A549 (cell line): ENCODE results near the gene GRIK5.

Experiments used
- CEBPB ChIP-seq, 2 experiments: fragments of >200 bp in 1 of 2; sonication (Bioruptor Twin) in 1 of 2; formaldehyde crosslinking in 1 of 2; IDR thresholded peaks; 2 replicates each; pipeline ENCODE4 v1.6.1; 2012 to 2016
- CHD4 ChIP-seq: fragments of 200-600 bp; sonication (generic); IDR thresholded peaks from 2 replicates; pipeline ENCODE4 v1.6.1; 2016; ENCODE audit warnings: antibody characterized with exemption, mild to moderate bottlenecking, borderline replicate concordance
- EP300 ChIP-seq, 2 experiments: fragments of >200 bp; sonication (Bioruptor Twin); formaldehyde crosslinking; IDR thresholded peaks; 2 replicates in 1 of 2; 3 replicates in 1 of 2; pipeline ENCODE4 v1.6.1; 2016 to 2017
- HDAC2 ChIP-seq: fragments of 200-600 bp; sonication (generic); IDR thresholded peaks from 2 replicates; pipeline ENCODE4 v1.6.1; 2016
- POLR2A ChIP-seq: IDR thresholded peaks from 2 replicates; pipeline ENCODE4 v1.6.1; 2012; ENCODE audit warnings: mild to moderate bottlenecking, low read length
- RCOR1 ChIP-seq: fragments of 150-350 bp; IDR thresholded peaks from 2 replicates; pipeline ENCODE4 v1.6.1; 2014; ENCODE audit warnings: antibody characterized with exemption, low read length, low read depth
- RNF2 ChIP-seq: fragments of 200-600 bp; sonication (generic); IDR thresholded peaks from 2 replicates; pipeline ENCODE4 v1.6.1; 2016; ENCODE audit warnings: low read depth, mild to moderate bottlenecking, antibody characterized with exemption, moderate library complexity, borderline replicate concordance
- SREBF2 ChIP-seq: fragments of 450-650 bp; IDR thresholded peaks from 2 replicates; pipeline ENCODE4 v1.6.1; 2014; ENCODE audit warnings: mild to moderate bottlenecking, moderate library complexity
- ZFP36 ChIP-seq: fragments of 450-650 bp; IDR thresholded peaks from 2 replicates; pipeline ENCODE4 v1.6.1; 2014; ENCODE audit warnings: borderline replicate concordance; ENCODE audit not compliant: partially characterized antibody
- TF ChIP-seq, protein P1 (sequence below): fragments of >200 bp; sonication (Bioruptor Twin); formaldehyde crosslinking; IDR thresholded peaks from 3 replicates; pipeline ENCODE4 v1.5.1; 2016
- TF ChIP-seq, protein P2 (sequence below): fragments of 150-350 bp; IDR thresholded peaks from 2 replicates; pipeline ENCODE4 v1.6.1; 2014; ENCODE audit warnings: low read depth, mild to moderate bottlenecking, low read length
- TF ChIP-seq, protein P3 (sequence below): fragments of 250-450 bp; sonication (Bioruptor Pico); IDR thresholded peaks from 2 replicates; pipeline ENCODE4 v1.5.0; 2020; ENCODE audit warnings: low read depth, mild to moderate bottlenecking, moderate library complexity
- TF ChIP-seq, protein P4 (sequence below): fragments of 200-600 bp; sonication (generic); IDR thresholded peaks from 2 replicates; pipeline ENCODE4 v1.6.1; 2016; ENCODE audit warnings: antibody characterized with exemption, mild to moderate bottlenecking, moderate library complexity
- TF ChIP-seq, protein P5 (sequence below): fragments of 450-650 bp; IDR thresholded peaks from 2 replicates; pipeline ENCODE4 v1.6.1; 2014; ENCODE audit warnings: antibody characterized with exemption

DNA sequence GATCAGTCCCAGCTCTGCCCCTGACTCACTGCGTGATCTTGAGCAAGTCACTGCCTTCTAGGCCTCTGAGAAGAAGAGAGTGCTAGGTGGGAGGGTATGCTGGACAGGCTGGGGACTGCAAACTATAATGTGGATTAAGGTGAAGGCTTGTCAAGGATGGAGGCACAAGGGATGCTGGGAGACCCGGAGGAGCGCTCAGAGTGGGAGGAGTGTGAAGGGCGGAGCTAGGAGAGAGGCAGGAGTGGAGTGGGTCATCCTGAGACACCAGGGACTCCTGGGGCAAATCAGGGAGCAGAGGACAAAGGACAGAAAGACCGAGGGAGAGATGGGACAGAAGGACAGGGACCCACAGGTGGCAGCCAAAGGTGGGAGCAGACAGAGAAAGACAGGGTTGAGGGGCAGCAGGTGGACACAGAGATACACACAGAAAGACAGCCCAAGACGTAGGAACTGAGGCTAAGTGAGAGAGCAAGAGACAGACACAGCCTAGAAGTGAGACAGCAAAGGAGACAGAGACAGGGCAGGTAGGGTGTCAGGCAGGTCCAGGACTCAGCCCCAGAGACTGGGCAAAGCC, 2.6 kb downstream of the GRIK5 start:
- TF ChIP-seq SREBF2 (no peak), POLR2A (no peak), RNF2 (no peak), HDAC2 (no peak), ZFP36 (no peak), CEBPB (IDR thresholded peaks at IDR 0.05) (no peak), RCOR1 (no peak), EP300 (IDR thresholded peaks at IDR 0.05) (no peak), CHD4 (no peak)
- TF ChIP-seq, protein P1, sequence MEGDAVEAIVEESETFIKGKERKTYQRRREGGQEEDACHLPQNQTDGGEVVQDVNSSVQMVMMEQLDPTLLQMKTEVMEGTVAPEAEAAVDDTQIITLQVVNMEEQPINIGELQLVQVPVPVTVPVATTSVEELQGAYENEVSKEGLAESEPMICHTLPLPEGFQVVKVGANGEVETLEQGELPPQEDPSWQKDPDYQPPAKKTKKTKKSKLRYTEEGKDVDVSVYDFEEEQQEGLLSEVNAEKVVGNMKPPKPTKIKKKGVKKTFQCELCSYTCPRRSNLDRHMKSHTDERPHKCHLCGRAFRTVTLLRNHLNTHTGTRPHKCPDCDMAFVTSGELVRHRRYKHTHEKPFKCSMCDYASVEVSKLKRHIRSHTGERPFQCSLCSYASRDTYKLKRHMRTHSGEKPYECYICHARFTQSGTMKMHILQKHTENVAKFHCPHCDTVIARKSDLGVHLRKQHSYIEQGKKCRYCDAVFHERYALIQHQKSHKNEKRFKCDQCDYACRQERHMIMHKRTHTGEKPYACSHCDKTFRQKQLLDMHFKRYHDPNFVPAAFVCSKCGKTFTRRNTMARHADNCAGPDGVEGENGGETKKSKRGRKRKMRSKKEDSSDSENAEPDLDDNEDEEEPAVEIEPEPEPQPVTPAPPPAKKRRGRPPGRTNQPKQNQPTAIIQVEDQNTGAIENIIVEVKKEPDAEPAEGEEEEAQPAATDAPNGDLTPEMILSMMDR, result no peak
- TF ChIP-seq, protein P2, sequence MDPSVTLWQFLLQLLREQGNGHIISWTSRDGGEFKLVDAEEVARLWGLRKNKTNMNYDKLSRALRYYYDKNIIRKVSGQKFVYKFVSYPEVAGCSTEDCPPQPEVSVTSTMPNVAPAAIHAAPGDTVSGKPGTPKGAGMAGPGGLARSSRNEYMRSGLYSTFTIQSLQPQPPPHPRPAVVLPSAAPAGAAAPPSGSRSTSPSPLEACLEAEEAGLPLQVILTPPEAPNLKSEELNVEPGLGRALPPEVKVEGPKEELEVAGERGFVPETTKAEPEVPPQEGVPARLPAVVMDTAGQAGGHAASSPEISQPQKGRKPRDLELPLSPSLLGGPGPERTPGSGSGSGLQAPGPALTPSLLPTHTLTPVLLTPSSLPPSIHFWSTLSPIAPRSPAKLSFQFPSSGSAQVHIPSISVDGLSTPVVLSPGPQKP, result no peak
- TF ChIP-seq, protein P3, sequence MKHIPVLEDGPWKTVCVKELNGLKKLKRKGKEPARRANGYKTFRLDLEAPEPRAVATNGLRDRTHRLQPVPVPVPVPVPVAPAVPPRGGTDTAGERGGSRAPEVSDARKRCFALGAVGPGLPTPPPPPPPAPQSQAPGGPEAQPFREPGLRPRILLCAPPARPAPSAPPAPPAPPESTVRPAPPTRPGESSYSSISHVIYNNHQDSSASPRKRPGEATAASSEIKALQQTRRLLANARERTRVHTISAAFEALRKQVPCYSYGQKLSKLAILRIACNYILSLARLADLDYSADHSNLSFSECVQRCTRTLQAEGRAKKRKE, result no peak
- TF ChIP-seq, protein P4, sequence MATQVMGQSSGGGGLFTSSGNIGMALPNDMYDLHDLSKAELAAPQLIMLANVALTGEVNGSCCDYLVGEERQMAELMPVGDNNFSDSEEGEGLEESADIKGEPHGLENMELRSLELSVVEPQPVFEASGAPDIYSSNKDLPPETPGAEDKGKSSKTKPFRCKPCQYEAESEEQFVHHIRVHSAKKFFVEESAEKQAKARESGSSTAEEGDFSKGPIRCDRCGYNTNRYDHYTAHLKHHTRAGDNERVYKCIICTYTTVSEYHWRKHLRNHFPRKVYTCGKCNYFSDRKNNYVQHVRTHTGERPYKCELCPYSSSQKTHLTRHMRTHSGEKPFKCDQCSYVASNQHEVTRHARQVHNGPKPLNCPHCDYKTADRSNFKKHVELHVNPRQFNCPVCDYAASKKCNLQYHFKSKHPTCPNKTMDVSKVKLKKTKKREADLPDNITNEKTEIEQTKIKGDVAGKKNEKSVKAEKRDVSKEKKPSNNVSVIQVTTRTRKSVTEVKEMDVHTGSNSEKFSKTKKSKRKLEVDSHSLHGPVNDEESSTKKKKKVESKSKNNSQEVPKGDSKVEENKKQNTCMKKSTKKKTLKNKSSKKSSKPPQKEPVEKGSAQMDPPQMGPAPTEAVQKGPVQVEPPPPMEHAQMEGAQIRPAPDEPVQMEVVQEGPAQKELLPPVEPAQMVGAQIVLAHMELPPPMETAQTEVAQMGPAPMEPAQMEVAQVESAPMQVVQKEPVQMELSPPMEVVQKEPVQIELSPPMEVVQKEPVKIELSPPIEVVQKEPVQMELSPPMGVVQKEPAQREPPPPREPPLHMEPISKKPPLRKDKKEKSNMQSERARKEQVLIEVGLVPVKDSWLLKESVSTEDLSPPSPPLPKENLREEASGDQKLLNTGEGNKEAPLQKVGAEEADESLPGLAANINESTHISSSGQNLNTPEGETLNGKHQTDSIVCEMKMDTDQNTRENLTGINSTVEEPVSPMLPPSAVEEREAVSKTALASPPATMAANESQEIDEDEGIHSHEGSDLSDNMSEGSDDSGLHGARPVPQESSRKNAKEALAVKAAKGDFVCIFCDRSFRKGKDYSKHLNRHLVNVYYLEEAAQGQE, result no peak
- TF ChIP-seq, protein P5, sequence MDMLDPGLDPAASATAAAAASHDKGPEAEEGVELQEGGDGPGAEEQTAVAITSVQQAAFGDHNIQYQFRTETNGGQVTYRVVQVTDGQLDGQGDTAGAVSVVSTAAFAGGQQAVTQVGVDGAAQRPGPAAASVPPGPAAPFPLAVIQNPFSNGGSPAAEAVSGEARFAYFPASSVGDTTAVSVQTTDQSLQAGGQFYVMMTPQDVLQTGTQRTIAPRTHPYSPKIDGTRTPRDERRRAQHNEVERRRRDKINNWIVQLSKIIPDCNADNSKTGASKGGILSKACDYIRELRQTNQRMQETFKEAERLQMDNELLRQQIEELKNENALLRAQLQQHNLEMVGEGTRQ, result no peak
